Loucy (cell line): ENCODE data around the gene GMPPA.

ENCODE experiments used
- H2AFZ ChIP-seq: fragments of 200-600 bp; sonication (generic); 2 replicates; pipeline ENCODE4 v1.6.0; 2016; ENCODE audit warnings: antibody characterized with exemption, mild to moderate bottlenecking, low read length, moderate library complexity
- H3F3A ChIP-seq: fragments of 200-600 bp; 2 replicates; pipeline ENCODE4 v1.6.0; 2016; ENCODE audit warnings: antibody characterized with exemption, low read depth, mild to moderate bottlenecking
- H3K27me3 ChIP-seq: fragments of 200-600 bp; sonication (generic); 2 replicates; pipeline ENCODE4 v1.6.1; 2014; ENCODE audit warnings: low read length, mild to moderate bottlenecking; ENCODE audit not compliant: insufficient read depth, poor library complexity, severe bottlenecking
- H3K36me3 ChIP-seq: fragments of 200-600 bp; sonication (generic); 2 replicates; pipeline ENCODE4 v1.6.1; 2016; ENCODE audit warnings: low read length; ENCODE audit not compliant: insufficient read depth
- H3K4me1 ChIP-seq: fragments of 200-600 bp; sonication (generic); 2 replicates; pipeline ENCODE4 v1.5.1; 2014; ENCODE audit warnings: low read length, mild to moderate bottlenecking; ENCODE audit not compliant: insufficient read depth, poor library complexity, severe bottlenecking
- H3K4me2 ChIP-seq: fragments of 200-600 bp; sonication (generic); 2 replicates; pipeline ENCODE4 v1.6.0; 2014; ENCODE audit warnings: antibody characterized with exemption, low read length, low read depth, mild to moderate bottlenecking; ENCODE audit not compliant: poor library complexity, severe bottlenecking
- H3K4me3 ChIP-seq: fragments of 200-600 bp; sonication (generic); 2 replicates; pipeline ENCODE4 v1.5.1; 2014; ENCODE audit warnings: low read length, mild to moderate bottlenecking, mixed read lengths; ENCODE audit not compliant: poor library complexity, severe bottlenecking
- H3K79me2 ChIP-seq: fragments of 200-600 bp; sonication (generic); 2 replicates; pipeline ENCODE4 v1.6.1; 2014; ENCODE audit warnings: low read length; ENCODE audit not compliant: insufficient read depth
- H3K9ac ChIP-seq: fragments of 200-600 bp; sonication (generic); 2 replicates; pipeline ENCODE4 v1.6.0; 2014; ENCODE audit warnings: mild to moderate bottlenecking, low read depth, low read length, moderate library complexity; ENCODE audit not compliant: poor library complexity, severe bottlenecking
- H3K9me2 ChIP-seq: fragments of 200-600 bp; sonication (generic); replicated peaks from 2 replicates; pipeline ENCODE4 v1.6.1; 2016; ENCODE audit warnings: low read depth, low read length, mixed read lengths
- H3K9me3 ChIP-seq: fragments of 200-600 bp; sonication (generic); 2 replicates; pipeline ENCODE4 v1.6.1; 2014; ENCODE audit warnings: mild to moderate bottlenecking, antibody characterized with exemption, low read length, low read depth; ENCODE audit not compliant: insufficient read depth
- H4K20me1 ChIP-seq: fragments of 200-600 bp; sonication (generic); 2 replicates; pipeline ENCODE4 v1.6.0; 2014; ENCODE audit warnings: antibody characterized with exemption, low read length, mild to moderate bottlenecking; ENCODE audit not compliant: insufficient read depth, poor library complexity, severe bottlenecking
- CTCF ChIP-seq: fragments of 200-600 bp; sonication (generic); conservative IDR thresholded peaks from 2 replicates; pipeline ENCODE4 v1.5.1; 2014; ENCODE audit warnings: mild to moderate bottlenecking, antibody characterized with exemption, low read length
- EZH2phosphoT487 ChIP-seq: fragments of 200-600 bp; IDR thresholded peaks from 2 replicates; pipeline ENCODE4 v1.6.1; 2018; ENCODE audit warnings: antibody characterized with exemption, mild to moderate bottlenecking, moderate library complexity, borderline replicate concordance

GMPPA gene

GRCh38 chr2:219452361-219453317, 46.1 kb upstream of the GMPPA start:
- Histone ChIP-seq H3K4me3 (no peak overlapping the region), H3K4me1 (peaks cover under 1% of the 10 kb centered on the region), H3K27me3 (no peaks in the 10 kb centered on the region), H3K36me3 (no peaks in the 10 kb centered on the region), H3K9me3 (no peaks in the 10 kb centered on the region), H3K79me2 (no peaks in the 10 kb centered on the region), H3K9ac (no peak overlapping the region), H3F3A (no peaks in the 10 kb centered on the region), H3K9me2 (no peaks in the 10 kb centered on the region), H2AFZ (no peak overlapping the region), H4K20me1 (no peaks in the 10 kb centered on the region), H3K4me2 (no peak overlapping the region)
- no peak for TF ChIP-seq EZH2phosphoT487
- TF ChIP-seq CTCF = no peak

- H3K9me2 ChIP-seq = no peaks in the 10 kb centered on the region
- no peaks in the 10 kb centered on the region for H3K27me3 ChIP-seq
- no peak overlapping the region for H3K9ac ChIP-seq
- no peaks in the 10 kb centered on the region for H3F3A ChIP-seq
- no peaks in the 10 kb centered on the region for H3K36me3 ChIP-seq
- H3K4me1 ChIP-seq = peaks cover 4% of the 10 kb centered on the region
- no peak overlapping the region for H3K4me3 ChIP-seq
- TF ChIP-seq CTCF = no peak
- no peak for TF ChIP-seq EZH2phosphoT487
- no peak overlapping the region for H2AFZ ChIP-seq
- no peaks in the 10 kb centered on the region for H3K79me2 ChIP-seq
- no peaks in the 10 kb centered on the region for H4K20me1 ChIP-seq
- H3K4me2 ChIP-seq = no peak overlapping the region
- H3K9me3 ChIP-seq = no peaks in the 10 kb centered on the region
Measured at GRCh38 chr2:219453671-219454590, 44.8 kb upstream of the GMPPA start.

GRCh38 chr2:219455581-219455980, 43.1 kb upstream of the GMPPA start:
- Histone ChIP-seq H2AFZ (no peak overlapping the region), H3K4me1 (peaks cover 4% of the 10 kb centered on the region), H3F3A (no peaks in the 10 kb centered on the region), H3K79me2 (no peaks in the 10 kb centered on the region), H3K9me3 (no peaks in the 10 kb centered on the region), H3K9me2 (no peaks in the 10 kb centered on the region), H3K9ac (no peak overlapping the region), H3K27me3 (no peaks in the 10 kb centered on the region), H3K4me3 (no peak overlapping the region), H4K20me1 (no peaks in the 10 kb centered on the region), H3K36me3 (no peaks in the 10 kb centered on the region), H3K4me2 (no peak overlapping the region)
- TF ChIP-seq EZH2phosphoT487 (no peak), CTCF (no peak)
